ENCODE measurements around the gene KLHL21.
"Not testable (repeated sequence)": the region's sequence is repeated elsewhere in the genome, so short reads cannot be mapped to it uniquely, and the experiment has no call there.

The KLHL21 gene

GRCh38 chr1:6584126-6585080, 18.3 kb downstream of the KLHL21 start:
- no peak for DNase-seq (ENCODE audit: low read depth, low spot score)

- no peak for DNase-seq (ENCODE audit: low read depth, low spot score)
Measured at GRCh38 chr1:6582370-6582769, 20.3 kb downstream of the KLHL21 start.

- no peak for DNase-seq (ENCODE audit: low read depth, low spot score)
Measured at GRCh38 chr1:6581561-6582305, 20.9 kb downstream of the KLHL21 start.

GRCh38 chr1:6580593-6581409, 21.9 kb downstream of the KLHL21 start:
- DNase-seq (ENCODE audit: low read depth, low spot score): no peak

- no peak for DNase-seq (ENCODE audit: low read depth, low spot score)
Measured at GRCh38 chr1:6580119-6580592, 22.5 kb downstream of the KLHL21 start.

GRCh38 chr1:6579374-6580118, 23.1 kb downstream of the KLHL21 start, which contains the start of gene ZBTB48:
TSS of gene ZBTB48 (plus strand) at chr1:6579994. CDS start at chr1:6580610, 616 bp downstream.
- peak; percentile 88 for DNase-seq (ENCODE audit: low read depth, low spot score)

GRCh38 chr1:6578624-6579373, 23.9 kb downstream of the KLHL21 start:
- DNase-seq (ENCODE audit: low read depth, low spot score): no peak

- DNase-seq (ENCODE audit: low read depth, low spot score): no peak
Measured at GRCh38 chr1:6577831-6578525, 24.7 kb downstream of the KLHL21 start.

- no peak for DNase-seq (ENCODE audit: low read depth, low spot score)
Measured at GRCh38 chr1:6574818-6575217, 27.9 kb downstream of the KLHL21 start.

- no peak for DNase-seq (ENCODE audit: low read depth, low spot score)
Measured at GRCh38 chr1:6574025-6574620, 28.5 kb downstream of the KLHL21 start.

- no peak for DNase-seq (ENCODE audit: low read depth, low spot score)
Measured at GRCh38 chr1:6572653-6573383, 29.9 kb downstream of the KLHL21 start.

GRCh38 chr1:6570987-6571386, 31.7 kb downstream of the KLHL21 start:
- no peak for DNase-seq (ENCODE audit: low read depth, low spot score)

- no peak for DNase-seq (ENCODE audit: low read depth, low spot score)
Measured at GRCh38 chr1:6570100-6570499, 32.6 kb downstream of the KLHL21 start.

- no peak for DNase-seq (ENCODE audit: low read depth, low spot score)
Measured at GRCh38 chr1:6569033-6569432, 33.6 kb downstream of the KLHL21 start.

GRCh38 chr1:6560267-6560666, 42.4 kb downstream of the KLHL21 start:
- no peak for DNase-seq (ENCODE audit: low read depth, low spot score)

- not testable (repeated sequence) for DNase-seq (ENCODE audit: low read depth, low spot score)
Measured at GRCh38 chr1:6559161-6559560, 43.5 kb downstream of the KLHL21 start.

GRCh38 chr1:6557597-6557996, 45.1 kb downstream of the KLHL21 start:
- no peak for DNase-seq (ENCODE audit: low read depth, low spot score)
